ENCODE measurements around the gene CRMP1.
"Not testable (repeated sequence)": the region's sequence is repeated elsewhere in the genome, so short reads cannot be mapped to it uniquely, and the experiment has no call there.

Gene CRMP1

GRCh38 chr4:5816851-5817375 lies 76.0 kb downstream of the CRMP1 start:
- no peak for DNase-seq

DNA sequence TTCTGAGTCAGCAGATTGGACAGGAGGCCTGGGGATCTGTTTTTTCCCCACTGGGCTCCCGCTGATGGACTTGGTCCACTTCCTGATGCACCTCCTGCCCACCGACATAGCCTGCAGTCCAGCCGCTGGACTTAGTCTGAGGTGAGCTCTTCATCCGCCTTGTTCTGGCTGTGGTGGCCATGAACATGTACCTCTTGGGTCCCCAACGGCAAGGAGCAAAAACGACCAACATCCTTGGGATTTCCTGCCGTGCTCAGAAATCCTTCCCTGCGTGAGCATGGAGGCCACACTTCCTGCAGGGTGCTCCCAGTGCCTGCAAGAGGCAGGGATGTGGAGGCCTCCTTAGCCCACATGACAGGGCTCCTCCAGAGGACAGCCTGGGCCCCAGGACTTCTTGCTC lies 76.8 kb downstream of the CRMP1 start:
- no peak for DNase-seq

DNA sequence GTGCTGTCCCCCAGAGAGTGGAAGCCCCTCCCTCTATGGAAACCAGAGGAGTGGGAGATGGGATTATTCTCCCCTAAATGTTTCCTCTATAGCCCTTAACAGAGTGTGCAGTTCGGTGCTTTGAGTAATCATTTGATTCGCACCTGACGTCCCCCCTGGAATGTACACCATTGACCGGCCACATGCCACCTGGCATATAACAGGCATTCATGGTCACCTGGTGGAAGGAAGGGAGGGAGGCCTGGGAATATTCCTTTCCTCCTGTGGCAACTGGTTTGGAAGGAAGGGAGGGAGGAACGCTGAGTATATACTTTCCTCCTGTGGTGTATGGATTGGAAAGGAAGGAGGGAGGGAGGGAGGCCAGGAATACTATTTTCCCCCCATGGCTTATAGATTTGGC lies 77.2 kb downstream of the CRMP1 start:
- no peak for DNase-seq

DNA sequence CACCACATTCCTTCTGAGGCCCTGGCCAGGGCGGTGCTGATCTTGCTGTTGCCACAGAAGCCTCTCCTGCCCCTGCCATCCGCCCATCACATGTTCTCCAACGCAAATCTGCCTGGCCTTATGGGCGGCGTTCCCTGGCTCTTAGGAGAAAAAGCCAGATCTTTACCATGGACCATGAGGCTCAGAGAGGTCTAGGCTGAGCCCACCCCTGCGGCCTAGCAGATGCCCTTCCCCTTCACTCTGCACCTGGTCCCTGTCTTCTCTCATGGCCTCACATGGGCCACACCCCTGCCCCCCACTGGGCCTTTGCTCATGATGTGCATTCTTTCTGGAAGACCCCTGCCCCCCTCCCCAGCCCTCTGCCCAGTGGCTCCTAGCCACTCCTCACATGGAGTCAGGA lies 78.5 kb downstream of the CRMP1 start:
- no peak for DNase-seq

GRCh38 chr4:5813882-5814255 lies 79.0 kb downstream of the CRMP1 start:
- DNase-seq: no peak

DNA sequence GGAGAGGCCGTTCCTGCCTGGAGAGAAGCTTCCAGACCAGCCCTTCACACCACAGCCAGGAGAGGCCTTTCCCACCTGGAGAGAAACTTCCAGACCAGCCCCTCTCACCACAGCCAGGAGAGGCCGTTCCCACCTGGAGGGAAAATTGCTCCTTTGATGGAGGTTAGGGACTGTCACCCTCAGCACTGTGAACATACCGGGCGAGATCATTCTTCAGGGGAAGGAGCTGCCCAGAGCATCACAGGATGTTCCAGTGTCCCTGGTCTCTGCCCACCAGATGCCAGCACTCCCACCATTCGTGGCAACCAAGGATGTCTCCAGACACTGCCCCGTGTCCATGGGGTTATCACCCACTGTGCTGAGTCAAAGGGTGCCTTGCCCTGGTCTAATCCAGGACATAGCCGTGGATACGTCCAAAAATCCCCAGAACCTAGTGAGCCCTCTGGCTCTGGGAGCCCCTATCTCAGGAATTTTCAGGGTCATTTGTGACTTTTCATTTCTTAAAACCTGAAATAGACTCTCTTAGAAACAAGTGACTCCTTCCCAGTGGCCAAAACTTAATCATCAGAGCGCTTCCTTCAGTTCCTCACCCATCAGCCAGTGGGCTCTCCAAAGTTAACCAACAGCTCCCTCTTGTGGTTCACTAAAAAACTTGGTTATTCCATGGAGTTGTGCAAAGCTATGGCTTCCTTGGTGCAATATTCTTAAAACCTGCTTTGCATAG lies 80.2 kb downstream of the CRMP1 start:
- DNase-seq: peak; percentile 71

DNA sequence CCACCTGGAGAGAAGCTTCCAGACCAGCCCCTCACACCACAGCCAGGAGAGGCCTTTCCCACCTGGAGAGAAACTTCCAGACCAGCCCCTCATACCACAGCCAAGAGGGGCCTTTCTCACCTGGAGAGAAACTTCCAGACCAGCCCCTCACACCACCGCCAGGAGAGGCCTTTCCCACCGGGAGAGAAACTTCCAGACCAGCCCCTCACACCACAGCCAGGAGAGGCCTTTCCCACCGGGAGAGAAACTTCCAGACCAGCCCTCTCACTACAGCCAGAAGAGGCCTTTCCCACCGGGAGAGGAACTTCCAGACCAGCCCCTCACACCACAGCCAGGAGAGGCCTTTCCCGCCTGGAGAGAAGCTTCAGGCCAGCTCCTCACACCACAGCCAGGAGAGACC lies 80.8 kb downstream of the CRMP1 start:
- DNase-seq: not testable (repeated sequence)

DNA sequence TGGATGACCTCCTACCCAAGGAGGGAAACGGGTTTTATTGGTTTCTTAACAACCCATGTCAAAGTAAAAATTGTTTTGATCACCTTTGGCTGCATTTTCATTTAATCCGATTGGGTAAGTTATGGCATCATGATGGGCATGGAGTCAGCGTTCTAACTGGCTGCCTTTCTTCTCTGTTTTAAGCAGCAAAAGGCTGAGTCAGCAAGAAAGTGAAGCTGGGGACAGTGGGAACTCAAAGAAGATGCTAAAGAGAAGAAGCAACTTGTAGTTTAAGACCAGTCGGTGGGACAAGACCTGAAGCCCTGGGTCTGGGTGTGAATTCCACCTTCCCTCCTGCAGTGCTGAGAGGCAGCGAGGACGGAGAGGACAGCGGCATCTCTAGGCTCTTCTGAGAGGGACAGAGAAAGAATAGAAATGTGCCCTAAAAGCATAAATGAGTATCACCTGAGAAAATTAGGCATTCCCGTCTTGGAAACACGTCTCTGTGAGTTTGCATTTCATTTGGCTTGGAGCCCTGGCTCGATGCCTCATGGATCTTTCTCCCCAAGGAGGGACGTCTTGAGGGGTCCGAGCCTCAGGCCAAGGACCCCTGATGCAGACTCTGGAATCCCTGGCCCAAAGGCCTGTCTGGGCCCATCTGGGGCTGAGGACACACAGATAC lies 82.0 kb downstream of the CRMP1 start:
- no peak for DNase-seq

DNA sequence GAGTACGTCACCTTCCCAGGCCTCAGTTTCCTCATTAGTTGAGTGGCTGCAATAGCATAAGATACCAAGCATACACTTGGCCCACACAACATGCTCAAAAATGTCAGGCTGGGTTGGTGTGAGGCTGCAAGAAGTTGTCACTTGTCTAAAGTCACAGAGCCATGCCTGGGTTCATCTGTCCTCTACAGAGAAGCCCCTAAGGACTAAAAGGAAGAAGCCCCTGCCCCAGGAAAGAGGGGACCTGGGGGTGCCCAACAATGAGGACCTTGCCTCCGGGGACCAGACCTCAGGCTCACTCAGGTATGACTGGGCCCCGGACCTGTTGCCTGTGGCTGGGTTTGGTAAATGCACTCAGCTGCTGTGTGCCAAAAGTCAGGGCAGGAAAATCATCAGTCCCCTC lies 82.7 kb downstream of the CRMP1 start:
- DNase-seq: no peak

DNA sequence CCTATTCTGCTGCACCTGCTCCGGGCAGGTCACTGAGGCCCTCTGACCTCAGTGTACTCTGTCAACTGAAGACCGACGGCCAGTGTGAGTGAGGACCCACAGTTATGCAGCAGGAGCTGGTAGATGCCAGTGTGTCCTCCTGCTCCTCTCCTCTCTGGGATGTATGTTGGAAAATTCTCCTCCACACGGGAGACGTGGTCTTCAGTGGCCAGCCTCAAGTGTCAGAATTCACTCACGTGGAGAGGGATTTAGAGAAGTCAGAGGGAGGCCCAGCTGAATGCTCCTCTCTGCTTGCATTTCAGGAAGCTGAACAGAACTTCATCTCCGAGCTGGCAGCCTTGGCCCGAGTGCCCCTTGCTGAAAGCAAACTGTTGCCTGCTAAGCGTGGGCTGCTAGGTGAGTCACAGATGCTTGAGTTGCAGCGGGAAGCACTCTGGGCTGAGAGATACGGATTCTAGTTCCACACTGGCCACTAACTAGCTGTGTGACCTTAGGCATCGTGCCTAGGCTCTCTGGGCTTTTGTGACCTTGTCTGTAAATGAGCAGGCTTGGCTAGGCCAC lies 83.6 kb downstream of the CRMP1 start:
- DNase-seq: no peak

DNA sequence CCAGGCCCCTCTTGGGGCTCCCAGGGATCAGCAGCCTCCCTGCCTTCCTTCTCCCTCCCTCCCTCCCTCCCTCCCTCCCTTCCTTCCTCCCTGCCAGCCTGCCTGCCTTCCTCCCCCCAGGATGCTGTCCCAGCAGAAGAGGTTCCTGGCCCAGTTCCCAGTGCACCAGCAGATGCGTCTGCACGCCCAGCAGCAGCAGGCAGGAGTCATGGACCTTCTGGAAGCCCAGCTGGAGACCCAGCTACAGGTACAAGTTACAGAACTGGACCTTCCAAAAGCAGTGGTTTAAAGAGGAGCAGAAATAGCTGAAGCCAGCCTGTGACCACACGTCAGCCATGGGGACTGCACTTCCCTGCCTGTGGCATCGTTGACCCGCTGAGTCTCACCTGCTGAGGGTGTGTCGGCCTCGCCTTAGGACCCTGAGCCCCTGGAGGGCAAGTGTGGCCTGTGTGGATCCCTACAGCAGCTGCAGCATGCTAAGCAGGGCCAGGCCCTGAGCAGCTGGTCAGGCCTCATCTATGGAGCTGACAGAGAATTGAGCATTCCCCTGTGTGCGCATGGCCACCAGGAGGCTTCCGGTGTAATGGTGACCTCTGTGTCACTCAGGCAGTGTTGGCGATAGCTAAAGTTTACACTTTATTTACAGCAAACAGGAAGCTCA lies 84.7 kb downstream of the CRMP1 start:
- DNase-seq: no peak

- DNase-seq: no peak
Observed at GRCh38 chr4:5805270-5805669, 87.6 kb downstream of the CRMP1 start.

GRCh38 chr4:5804656-5805055 lies 88.2 kb downstream of the CRMP1 start:
- peak; percentile 48 for DNase-seq

DNA sequence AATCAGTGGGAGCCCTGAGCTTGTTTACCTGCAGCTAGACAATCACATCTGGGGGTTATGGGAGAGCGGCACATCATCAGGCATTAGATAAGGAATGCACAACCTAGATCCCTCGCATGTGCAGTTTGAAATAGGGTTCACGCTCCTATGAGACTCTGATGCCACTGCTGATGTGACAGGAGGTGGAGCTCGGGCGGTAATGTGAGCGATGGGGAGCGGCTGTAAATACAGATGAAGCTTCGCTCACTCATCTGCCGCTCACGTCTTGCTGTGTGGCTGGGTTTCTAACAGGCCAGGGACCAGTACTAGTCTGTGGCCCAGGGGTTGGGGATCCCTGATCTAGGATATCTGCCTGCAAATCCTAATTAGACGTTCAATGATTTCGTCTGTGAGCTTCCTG lies 90.3 kb downstream of the CRMP1 start:
- DNase-seq: no peak

DNA sequence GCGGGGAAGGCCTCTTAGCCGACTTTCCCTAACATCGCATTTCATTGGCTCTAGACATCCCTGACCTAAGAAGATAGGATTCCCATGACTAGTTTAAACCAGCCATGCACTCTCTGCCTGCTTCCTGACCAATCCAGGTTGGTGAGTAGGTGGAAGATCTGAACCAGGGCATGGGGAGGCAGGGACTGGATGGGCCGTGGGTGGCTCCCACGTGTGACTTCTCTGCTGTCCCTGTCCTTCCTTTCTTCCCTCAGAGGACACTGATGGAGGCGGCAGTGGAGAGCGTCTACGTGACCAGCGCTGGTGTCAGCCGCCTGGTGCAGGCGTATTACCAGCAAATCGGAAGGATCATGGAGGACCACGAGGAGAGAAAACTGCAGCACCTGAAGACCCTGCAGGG lies 91.2 kb downstream of the CRMP1 start:
- DNase-seq: no peak

DNA sequence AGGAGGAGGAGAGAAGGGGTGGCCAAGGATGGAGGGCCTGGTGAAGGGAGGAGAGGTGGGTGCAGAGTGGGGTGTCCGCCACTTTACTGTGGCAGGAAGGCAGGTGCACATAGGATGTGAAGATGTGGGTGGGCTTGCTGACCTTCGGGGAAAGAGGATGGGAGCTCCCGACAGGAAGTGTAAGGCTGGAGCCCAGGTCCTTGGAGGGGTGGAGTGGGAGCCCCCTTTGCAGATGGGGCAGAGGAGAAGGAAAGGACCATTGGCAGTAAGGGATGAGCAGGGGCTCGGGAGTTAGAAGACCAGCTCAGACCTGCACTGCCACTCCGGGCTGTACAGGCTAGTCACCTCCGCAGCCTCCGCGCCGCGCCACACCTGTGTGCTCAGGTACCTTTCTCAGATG lies 92.4 kb downstream of the CRMP1 start:
- no peak for DNase-seq

DNA sequence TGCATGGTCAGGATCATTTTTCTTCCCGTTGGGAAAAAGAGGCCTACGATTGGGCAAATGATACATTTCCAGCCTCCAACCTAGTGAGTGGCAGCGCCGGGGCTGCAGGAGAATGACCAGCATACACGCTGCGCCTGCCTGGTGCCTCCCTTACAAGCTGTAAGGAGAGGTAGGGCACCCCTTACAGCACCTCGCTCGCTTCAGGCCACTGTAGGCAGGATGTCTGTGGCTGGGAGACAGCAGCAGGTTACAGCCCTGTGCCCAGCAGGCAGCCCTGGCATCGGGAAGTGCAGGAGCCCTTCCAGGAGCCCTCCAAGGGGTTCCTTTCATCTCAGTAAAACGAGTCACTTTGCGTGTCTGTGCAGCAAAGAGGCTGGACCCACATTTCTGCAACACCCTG lies 93.5 kb downstream of the CRMP1 start:
- DNase-seq: no peak

DNA sequence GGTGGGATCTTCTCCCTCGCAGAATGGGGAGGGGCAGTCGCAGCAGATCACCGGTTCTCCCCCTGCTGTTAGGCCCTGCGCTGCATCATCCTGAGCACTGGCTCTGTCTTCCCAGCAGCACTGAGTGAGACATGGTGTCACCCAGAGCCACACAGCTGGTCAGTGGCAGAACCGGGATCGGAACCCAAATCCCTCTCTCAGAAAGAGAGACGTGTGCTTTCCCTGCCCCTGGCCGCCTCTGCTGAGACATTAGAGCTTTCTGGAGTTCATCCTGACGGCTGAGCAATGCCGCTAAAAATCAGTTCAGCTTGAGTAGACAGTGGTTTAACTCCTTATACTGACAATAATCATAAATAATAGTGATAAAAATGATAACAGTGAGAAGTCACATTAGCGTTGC lies 93.9 kb downstream of the CRMP1 start:
- no peak for DNase-seq

DNA sequence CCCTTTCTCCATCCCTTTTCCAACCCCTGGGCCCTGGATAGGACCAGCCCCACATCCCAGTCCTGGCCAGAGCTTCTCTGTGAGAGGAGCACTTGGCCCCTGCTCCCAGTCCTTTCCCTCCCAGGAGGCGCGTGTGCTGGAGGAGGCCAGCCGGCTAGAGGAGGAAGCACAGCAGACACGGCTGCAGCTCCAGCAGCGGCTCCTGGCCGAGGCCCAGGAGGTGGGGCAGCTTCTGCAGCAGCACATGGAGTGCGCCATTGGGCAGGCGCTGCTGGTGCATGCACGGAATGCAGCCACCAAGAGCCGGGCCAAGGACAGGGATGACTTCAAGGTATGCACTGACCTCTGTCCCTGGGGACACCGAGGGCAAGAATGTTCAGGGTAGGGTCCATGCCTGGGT lies 94.4 kb downstream of the CRMP1 start:
- DNase-seq: no peak

DNA sequence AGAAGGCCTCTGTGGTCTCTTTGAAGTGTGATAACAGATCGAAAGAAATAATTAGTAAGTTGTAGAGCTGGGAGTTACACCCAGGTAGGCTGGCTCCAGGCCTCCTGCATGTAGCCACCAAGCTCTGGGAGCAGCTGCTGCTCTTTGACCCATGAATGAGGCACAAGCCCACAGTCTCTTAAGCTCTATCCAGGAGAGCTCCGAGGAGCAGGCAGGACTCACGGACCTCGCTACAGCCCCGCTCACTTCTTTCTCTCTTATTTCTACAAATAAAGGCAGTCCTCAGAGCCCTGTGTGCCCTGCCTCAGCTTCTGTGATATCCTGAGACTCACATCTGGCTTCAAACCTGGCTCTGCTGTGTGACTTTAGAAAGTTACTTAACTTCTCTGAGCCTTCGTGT lies 95.0 kb downstream of the CRMP1 start:
- no peak for DNase-seq

DNA sequence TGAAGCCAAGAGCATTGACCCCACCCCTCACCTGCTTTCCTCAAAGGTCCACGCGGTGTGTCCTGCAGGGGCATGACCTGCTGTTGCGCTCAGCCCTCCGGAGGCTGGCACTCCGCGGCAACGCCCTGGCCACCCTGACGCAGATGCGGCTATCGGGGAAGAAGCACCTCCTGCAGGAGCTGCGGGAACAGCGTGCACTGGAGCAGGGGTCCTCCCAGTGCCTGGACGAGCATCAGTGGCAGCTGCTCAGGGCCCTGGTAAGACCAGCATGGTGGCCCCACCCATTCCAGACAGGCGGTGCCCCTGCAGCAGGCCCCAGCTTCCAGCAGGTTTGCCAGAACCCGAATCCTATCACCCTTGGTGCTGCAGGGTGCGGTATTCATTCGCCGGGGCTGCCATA lies 95.9 kb downstream of the CRMP1 start:
- DNase-seq: no peak

- DNase-seq: no peak
Observed at GRCh38 chr4:5795580-5795979, 97.3 kb downstream of the CRMP1 start.

GRCh38 chr4:5793514-5793913 lies 99.4 kb downstream of the CRMP1 start:
- DNase-seq: no peak

- no peak for DNase-seq
Observed at GRCh38 chr4:5791654-5792053, 101.2 kb downstream of the CRMP1 start.

Data from 8988T (cell line).